NCI-H128 (cell line): Measurements from ENCODE around the gene MUC5B.
"Not testable (repeated sequence)": the region's sequence is repeated elsewhere in the genome, so short reads cannot be mapped to it uniquely, and the experiment has no call there.

Source experiments
- DNase-seq: peaks from one replicate; lab custom pipeline; 2025; ENCODE audit not compliant: unreplicated experiment; lab: John Stamatoyannopoulos, UW

Gene MUC5B

DNA sequence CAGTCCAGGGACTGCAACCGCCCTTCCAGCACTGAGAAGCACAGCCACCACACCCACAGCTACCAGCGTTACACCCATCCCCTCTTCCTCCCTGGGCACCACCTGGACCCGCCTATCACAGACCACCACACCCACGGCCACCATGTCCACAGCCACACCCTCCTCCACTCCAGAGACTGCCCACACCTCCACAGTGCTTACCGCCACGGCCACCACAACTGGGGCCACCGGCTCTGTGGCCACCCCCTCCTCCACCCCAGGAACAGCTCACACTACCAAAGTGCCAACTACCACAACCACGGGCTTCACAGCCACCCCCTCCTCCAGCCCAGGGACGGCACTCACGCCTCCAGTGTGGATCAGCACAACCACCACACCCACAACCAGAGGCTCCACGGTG, 19.9 kb downstream of the MUC5B start:
- DNase-seq = not testable (repeated sequence)

DNA sequence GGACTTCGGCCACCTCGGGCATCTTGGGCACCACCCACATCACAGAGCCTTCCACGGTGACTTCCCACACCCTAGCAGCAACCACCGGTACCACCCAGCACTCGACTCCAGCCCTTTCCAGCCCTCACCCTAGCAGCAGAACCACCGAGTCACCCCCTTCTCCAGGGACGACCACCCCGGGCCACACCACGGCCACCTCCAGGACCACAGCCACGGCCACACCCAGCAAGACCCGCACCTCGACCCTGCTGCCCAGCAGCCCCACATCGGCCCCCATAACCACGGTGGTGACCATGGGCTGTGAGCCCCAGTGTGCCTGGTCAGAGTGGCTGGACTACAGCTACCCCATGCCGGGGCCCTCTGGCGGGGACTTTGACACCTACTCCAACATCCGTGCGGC, 20.7 kb downstream of the MUC5B start:
- not testable (repeated sequence) for DNase-seq

DNA sequence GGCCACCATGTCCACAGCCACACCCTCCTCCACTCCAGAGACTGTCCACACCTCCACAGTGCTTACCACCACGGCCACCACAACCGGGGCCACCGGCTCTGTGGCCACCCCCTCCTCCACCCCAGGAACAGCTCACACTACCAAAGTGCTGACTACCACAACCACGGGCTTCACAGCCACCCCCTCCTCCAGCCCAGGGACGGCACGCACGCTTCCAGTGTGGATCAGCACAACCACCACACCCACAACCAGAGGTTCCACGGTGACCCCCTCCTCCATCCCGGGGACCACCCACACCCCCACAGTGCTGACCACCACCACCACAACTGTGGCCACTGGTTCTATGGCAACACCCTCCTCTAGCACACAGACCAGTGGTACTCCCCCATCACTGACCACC, 21.7 kb downstream of the MUC5B start:
- not testable (repeated sequence) for DNase-seq

DNA sequence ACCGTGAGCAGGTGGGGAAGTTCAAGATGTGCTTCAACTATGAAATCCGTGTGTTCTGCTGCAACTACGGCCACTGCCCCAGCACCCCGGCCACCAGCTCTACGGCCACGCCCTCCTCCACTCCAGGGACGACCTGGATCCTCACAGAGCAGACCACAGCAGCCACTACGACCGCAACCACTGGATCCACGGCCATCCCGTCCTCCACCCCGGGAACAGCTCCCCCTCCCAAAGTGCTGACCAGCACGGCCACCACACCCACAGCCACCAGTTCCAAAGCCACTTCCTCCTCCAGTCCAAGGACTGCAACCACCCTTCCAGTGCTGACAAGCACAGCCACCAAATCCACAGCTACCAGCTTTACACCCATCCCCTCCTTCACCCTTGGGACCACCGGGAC, 22.9 kb downstream of the MUC5B start:
- not testable (repeated sequence) for DNase-seq

DNA sequence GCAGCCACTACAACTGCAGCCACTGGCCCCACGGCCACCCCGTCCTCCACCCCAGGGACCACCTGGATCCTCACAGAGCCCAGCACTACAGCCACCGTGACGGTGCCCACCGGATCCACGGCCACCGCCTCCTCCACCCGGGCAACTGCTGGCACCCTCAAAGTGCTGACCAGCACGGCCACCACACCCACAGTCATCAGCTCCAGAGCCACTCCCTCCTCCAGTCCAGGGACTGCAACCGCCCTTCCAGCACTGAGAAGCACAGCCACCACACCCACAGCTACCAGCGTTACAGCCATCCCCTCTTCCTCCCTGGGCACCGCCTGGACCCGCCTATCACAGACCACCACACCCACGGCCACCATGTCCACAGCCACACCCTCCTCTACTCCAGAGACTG, 23.4 kb downstream of the MUC5B start:
- DNase-seq = not testable (repeated sequence)

DNA sequence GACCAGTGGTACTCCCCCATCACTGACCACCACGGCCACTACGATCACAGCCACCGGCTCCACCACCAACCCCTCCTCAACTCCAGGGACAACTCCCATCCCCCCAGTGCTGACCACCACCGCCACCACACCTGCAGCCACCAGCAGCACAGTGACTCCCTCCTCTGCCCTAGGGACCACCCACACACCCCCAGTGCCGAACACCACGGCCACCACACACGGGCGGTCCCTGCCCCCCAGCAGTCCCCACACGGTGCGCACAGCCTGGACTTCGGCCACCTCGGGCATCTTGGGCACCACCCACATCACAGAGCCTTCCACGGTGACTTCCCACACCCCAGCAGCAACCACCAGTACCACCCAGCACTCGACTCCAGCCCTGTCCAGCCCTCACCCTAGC, 24.2 kb downstream of the MUC5B start:
- DNase-seq = not testable (repeated sequence)

DNA sequence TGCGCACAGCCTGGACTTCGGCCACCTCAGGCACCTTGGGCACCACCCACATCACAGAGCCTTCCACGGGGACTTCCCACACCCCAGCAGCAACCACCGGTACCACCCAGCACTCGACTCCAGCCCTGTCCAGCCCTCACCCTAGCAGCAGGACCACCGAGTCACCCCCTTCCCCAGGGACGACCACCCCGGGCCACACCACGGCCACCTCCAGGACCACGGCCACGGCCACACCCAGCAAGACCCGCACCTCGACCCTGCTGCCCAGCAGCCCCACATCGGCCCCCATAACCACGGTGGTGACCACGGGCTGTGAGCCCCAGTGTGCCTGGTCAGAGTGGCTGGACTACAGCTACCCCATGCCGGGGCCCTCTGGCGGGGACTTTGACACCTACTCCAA, 26.1 kb downstream of the MUC5B start:
- DNase-seq = not testable (repeated sequence)

DNA sequence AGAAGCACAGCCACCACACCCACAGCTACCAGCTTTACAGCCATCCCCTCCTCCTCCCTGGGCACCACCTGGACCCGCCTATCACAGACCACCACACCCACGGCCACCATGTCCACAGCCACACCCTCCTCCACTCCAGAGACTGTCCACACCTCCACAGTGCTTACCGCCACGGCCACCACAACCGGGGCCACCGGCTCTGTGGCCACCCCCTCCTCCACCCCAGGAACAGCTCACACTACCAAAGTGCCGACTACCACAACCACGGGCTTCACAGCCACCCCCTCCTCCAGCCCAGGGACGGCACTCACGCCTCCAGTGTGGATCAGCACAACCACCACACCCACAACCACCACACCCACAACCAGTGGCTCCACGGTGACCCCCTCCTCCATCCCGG, 27.5 kb downstream of the MUC5B start:
- not testable (repeated sequence) for DNase-seq

DNA sequence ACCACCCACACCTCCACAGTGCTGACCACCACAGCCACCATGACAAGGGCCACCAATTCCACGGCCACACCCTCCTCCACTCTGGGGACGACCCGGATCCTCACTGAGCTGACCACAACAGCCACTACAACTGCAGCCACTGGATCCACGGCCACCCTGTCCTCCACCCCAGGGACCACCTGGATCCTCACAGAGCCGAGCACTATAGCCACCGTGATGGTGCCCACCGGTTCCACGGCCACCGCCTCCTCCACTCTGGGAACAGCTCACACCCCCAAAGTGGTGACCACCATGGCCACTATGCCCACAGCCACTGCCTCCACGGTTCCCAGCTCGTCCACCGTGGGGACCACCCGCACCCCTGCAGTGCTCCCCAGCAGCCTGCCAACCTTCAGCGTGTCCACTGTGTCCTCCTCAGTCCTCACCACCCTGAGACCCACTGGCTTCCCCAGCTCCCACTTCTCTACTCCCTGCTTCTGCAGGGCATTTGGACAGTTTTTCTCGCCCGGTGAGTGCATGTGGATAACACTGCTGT, 28.4 kb downstream of the MUC5B start:
- DNase-seq = no peak

DNA sequence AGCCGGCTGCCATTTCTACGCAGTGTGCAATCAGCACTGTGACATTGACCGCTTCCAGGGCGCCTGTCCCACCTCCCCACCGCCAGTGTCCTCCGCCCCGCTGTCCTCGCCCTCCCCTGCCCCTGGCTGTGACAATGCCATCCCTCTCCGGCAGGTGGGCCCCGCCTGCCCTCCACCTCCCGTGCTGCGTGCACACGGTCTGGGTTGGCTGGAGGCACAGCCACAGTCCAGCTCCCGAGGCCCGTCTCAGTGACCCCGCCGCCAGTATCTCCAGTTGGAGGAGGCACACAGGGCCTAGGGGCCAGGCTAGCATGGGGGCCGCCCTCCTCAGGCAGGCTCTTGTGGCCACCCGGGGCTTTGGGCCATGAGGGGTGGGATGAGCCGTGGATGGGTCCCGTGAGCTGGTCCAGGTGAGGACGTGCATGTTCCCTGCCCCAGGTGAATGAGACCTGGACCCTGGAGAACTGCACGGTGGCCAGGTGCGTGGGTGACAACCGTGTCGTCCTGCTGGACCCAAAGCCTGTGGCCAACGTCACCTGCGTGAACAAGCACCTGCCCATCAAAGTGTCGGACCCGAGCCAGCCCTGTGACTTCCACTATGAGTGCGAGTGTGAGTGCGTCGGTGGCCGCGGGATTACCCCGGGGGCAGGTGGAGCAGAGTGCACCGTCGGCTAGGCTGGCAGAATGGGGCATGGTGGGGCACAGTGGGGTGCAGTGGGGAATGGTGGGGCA, 29.7 kb downstream of the MUC5B start:
- no peak for DNase-seq

DNA sequence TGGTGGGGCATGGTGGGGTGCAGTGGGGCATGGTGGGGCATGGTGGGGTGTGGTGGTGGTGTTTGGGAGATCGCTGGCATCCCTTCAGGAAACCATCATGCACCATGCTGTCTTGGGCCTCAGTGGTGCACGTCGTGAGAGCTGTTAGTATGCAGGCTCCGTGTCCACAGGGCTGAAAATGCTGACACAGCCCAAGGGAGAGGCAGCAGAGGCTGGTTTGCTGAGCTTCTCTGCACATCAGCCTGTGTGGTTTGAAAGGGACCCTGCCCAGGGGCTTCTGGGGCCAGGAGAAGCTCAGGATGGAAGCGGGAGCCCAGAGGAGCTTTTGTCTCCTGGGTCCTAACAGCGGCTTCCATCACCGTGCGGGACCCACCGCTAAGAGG, 30.2 kb downstream of the MUC5B start:
- no peak for DNase-seq

DNA sequence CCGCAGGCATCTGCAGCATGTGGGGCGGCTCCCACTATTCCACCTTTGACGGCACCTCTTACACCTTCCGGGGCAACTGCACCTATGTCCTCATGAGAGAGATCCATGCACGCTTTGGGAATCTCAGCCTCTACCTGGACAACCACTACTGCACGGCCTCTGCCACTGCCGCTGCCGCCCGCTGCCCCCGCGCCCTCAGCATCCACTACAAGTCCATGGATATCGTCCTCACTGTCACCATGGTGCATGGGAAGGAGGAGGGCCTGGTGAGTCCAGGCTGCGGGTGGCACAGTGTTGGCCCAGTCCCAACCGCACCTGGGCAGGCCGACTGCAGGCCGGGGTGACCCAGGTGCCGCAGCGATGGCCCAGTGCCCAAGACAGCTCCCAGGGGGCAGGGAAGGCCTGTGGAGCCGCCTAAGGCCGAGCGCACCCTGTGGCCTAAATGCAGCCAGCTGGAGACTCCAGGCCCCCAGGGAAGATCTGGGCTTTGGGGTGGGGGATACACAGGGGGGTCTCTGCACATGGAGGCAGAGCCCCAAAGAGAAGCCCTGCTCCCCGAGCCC, 31.3 kb downstream of the MUC5B start:
- no peak for DNase-seq

DNA sequence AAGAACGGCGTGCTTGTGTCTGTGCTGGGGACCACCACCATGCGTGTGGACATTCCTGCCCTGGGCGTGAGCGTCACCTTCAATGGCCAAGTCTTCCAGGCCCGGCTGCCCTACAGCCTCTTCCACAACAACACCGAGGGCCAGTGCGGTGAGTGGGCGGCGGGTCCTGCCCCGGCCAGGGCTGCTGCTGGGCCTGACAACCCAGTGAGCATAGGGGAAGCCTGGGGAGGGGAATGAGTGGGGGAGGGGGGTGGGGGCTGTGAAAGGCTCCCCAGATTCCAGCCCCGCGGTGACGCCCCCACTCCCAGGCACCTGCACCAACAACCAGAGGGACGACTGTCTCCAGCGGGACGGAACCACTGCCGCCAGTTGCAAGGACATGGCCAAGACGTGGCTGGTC, 31.9 kb downstream of the MUC5B start:
- DNase-seq = no peak

DNA sequence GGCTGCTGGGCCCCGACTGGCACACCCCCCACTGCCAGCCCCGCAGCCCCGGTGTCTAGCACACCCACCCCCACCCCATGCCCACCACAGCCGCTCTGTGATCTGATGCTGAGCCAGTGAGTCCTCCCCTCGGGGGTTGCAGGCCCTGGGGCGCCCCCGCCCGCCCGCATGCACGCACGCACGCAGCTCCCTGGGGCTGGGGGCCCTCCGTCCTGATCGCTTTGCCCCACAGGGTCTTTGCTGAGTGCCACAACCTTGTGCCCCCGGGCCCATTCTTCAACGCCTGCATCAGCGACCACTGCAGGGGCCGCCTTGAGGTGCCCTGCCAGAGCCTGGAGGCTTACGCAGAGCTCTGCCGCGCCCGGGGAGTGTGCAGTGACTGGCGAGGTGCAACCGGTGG, 32.3 kb downstream of the MUC5B start:
- no peak for DNase-seq

DNA sequence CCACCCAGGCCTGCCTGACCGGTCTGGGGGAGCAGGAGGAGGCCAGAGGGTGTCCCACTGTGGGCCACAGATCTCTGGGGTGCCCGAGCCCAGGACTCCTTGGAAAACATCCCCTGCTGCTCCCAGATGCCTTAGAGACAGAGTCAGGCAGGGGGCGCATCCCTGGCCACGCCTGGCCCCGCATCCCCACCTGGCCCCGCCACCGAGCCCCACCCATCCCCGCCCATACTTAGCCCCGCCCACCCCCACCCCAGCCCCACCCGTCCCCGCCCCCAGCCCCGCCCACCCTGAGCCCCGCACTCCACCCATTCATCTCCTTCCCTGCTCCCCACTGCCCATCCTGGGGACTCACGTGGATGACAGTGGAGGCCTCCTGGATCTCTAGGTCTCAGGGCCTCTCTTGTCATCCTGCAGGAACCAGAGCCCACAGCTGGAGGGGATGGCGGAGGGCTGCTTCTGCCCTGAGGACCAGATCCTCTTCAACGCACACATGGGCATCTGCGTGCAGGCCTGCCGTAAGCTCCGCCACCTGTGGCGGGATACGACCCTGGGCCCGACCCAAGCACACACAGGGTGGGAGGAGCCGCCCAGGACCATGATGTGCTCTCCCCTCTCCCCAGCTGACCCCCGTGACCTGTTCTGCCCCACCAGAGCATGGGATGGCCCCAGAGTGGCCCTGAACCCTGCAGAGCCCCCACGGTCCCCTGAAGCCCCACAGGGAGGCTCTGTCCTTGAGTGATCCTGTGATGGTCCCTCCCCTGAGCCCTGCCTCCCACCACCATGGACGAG, 33.6 kb downstream of the MUC5B start:
- DNase-seq = no peak

DNA sequence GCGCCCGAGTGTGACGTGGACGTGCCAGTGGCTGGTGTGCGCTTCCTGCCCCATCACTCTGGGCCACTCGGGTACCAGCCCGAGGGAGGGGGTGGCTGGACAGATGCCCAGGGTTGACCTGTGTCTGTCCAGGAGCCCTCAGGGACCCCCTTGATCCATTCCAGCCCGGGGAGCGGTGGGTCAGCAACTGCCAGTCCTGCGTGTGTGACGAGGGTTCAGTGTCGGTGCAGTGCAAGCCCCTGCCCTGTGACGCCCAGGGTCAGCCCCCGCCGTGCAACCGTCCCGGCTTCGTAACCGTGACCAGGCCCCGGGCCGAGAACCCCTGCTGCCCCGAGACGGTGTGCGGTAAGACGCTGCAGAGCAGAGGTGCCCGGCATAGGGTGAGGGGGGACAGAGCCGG, 34.5 kb downstream of the MUC5B start:
- DNase-seq = no peak

DNA sequence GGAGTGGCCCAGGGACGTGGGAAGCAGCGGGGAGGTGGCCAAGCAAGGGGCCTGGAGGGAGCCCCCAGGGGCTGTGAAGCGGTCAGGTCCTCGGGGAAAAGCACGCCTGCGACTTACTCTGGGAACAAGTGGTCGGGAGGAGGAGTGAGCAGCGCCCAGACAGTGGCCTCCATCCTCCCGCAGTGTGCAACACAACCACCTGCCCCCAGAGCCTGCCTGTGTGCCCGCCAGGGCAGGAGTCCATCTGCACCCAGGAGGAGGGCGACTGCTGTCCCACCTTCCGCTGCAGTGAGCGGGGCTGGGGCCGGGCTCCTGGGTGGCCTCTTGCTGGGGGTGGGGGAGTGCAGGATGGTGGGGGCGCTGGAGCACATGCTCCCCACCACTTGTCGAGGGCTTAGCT, 35.0 kb downstream of the MUC5B start:
- DNase-seq = no peak

DNA sequence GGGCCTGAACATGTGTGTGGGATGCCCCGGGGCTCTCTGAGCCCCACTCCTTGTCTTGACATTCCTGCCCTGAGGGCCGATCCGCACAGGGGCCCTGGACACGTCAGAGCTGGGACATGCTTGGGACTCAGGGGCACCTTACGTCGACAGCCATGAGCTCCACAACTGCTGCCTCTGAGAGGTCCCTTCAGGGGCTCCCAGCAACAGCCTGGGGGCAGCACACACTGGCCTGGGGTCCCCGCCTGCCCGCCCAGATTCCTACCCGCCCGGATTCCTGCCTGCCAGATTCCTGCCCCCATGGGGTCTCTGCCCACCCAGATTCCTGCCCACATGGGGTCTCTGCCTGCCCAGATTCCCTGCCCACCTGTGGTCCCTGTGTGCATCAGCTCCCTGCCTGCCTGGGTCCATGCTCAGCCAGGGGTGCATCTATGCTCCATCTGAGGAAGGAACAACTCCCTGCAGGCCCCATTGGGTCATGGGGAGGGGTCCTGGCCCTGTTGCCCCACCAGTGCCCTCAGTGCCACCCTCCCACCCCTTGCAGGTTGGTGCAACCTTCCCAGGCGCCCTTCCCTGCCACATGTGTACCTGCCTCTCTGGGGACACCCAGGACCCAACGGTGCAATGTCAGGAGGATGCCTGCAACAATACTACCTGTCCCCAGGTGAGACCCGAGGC, 35.7 kb downstream of the MUC5B start:
- no peak for DNase-seq

DNA sequence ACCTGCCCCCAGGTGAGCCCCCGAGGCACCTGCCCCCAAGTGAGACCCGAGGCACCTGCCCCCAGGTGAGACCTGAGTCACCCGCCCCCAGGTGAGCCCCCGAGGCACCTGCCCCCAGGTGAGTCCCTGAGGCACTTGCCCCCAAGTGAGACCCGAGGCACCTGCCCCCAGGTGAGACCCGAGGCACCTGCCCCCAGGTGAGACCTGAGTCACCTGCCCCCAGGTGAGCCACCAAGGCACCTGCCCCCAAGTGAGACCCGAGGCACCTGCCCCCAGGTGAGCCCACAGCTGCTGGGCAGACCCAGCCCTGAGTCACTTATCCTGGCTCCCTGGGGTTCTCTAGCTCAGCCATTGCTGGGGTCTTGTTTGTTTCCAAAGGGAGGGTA, 36.2 kb downstream of the MUC5B start:
- DNase-seq = no peak

DNA sequence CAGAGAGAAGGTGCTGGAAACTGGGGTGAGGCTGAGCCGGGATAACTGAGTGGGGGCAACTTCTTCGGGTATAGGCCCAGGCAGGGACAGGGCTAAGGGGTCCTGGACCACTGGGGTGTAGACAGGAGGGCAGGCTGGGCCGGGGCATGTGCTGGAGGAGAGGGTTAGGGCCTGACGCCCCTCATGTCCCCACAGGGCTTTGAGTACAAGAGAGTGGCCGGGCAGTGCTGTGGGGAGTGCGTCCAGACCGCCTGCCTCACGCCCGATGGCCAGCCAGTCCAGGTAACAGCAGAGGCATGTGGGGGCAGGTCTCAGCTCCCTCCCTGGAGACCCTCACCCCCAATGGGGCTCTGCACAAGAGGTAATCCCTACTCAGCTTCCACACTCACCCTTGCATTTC, 36.7 kb downstream of the MUC5B start:
- DNase-seq = no peak

DNA sequence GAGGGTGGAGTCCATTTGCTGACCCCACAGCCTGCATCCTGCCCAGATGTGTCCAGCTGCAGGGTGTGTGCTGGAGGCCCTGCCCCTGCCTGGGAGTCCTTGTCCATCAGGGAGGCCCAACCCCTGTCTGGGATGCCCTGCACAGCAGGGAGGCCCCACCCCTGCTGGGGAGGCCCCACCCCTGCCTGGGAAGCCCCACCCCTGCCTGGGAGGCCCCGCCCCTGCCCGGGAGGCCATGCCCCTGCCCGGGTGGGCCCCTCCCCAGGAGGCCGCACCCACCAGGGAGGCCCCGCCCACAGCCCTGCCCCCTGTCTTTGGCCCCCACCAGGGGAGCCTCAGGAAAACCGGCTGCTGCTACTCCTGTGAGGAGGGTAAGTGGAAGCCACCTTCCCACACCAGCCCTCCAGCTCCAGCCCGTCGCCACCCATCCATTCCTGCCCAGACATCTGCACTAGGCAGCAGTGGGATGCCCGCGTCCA, 37.2 kb downstream of the MUC5B start:
- no peak for DNase-seq
